Stimulated activated CD8-positive, alpha-beta memory T cell treated with anti-CD3 and anti-CD28 coated beads, Interleukin-4, amount 100 ng/mL, for 48 hours (primary cell): ENCODE data around the gene CCDC60.

ENCODE experiments used
- DNase-seq: peaks from one replicate; pipeline ENCODE4 v3.0.0-alpha.2; 2020

The CCDC60 gene

DNA sequence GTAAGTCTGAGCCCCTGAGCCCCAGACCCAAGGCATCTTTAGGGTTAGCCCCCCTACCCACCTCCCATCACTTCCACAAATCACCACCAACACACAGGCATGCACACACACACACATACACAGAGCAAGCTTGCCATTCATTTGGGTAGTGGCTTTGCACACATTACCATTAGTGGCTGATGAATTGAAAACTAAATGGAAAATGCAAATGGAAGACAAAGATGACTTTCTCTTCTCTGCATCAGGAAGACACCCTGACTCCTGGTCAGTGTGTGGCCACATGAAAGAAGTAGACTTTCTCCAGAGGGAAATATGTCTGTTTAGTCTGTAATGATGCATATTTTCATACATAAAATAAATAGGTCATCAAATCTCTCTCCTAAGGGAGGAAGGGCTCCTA, 55.2 kb downstream of the CCDC60 start:
- DNase-seq: no peak

DNA sequence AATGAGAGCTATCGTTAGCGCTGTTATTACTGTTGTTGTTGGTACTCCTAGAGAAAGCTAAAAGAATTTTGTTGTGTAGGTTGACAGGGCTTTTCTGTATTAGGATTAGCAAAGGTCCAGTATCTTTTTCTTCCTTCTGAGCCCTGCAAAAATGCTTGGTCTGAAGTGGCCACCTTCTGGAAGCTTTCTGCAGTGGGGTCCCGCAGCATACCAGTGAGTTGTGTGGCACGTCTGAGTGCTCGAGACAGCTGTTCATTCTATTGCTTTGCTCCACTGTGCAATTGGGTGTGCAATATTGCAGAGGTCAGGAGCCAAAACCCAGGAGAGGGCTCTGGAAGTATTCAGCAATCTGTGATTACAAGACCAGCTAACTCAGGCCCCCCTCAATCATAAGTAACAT, 57.1 kb downstream of the CCDC60 start:
- no peak for DNase-seq

DNA sequence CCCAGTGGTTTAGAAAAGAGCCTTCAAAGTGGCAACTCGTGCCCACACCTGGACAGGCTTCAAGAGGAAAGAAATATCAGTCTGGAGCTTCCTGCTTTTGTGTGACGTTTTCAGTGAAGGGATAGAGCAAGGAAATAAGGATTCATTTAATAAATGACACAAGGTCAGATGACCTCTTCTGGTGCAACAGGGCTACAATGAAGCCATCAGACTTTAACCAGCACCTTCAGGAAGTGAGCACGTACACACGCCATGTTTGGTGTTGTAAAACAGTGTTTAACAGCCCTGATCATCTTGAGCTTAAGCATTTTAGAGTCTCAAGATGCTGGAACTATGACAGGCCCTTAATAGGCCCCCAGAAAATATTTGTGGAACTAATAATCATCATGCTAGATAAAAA, 59.1 kb downstream of the CCDC60 start:
- DNase-seq: no peak

DNA sequence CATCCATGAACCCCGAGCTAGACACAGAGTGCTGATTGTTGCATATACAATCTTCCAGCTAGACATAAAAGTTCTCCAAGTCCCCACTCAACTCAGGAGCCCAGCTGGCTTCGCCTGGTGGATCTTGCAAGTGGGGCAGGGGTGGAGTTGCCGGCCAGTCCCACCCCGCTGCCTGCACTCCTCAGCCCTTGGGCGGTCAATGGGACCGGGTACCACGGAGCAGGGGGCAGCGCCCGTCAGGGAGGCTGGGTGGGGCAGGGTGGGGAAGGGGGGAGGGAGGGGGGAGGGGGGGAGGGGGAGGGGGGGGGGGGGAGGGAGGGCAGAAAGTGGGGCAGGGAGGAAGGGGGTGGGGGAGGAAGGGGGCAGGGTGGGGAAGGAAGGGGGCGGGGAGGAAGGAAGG, 63.0 kb downstream of the CCDC60 start:
- no peak for DNase-seq

DNA sequence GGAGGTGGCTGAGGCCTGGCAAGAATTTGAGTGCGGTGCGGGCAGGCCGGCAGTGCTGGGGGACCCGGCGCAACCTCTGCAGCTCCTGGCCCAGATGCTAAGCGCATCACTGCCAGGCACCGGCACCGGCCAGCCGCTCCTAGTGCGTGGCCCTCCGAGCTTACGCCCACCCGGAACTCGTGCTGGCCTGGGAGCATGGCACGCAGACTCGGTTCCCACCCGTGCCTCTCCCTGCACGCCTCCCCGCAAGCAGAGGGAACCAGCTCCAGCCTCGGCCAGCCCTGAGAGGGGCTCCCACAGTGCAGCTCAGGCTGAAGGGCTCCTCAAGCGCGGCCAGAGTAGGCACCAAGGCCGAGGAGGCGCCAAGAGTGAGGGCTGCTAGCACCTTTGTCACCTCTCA, 63.7 kb downstream of the CCDC60 start:
- no peak for DNase-seq

DNA sequence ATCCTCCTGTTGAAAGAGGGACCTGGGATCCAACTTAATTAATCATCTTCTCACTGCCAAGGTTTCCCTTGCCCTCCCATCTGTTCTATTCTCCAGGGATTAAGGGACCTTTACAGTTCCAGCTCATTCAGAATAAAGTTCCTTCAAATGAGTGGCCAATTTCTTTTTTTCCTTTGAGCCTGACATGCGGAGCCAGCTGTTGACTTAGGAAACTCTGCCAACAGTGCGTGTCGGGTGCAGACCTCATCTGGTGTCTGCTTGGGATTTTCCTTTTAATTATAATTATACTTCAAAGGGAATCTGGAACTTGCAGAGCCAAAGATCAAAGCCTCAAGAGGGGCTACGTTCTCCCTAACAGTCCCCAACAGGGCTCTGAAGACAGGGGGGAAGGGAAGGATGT, 64.8 kb downstream of the CCDC60 start:
- no peak for DNase-seq

DNA sequence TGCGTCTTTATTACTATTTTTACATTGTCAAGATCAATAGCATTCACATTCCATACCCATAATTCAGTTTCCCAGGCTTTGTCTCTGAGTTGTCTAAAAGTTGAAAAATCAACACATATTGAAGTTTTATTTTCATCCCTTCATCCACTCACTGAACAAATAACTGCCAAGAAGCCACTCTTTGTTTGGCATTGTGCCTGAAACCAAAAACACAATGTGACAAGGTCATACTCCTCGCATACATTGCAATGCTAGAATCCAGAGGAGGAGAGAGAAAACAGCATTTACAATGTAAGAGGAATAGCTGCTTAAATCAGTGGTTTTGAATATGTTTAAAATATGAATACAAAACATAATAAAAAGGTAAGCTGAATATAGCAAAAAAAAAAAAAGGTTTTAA, 71.8 kb downstream of the CCDC60 start:
- DNase-seq: no peak

DNA sequence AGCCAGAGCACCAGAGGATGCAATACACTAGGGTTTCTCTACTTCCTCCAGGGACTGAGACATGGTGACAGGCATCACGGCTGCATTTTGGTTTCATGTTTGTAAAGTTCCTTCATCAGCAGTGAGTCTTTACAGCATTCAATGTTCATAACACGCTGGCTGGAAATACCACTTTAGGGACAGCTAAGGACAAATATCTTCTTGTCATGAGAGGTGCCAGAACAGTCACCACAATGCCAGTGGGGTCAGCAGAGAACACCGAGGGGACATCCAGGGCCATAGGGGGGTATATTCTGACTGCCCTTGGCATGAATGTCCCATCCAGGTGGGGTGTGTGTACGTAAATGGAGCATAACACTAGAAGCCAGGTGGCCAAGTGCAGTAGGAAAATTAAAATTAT, 72.3 kb downstream of the CCDC60 start:
- DNase-seq: no peak

DNA sequence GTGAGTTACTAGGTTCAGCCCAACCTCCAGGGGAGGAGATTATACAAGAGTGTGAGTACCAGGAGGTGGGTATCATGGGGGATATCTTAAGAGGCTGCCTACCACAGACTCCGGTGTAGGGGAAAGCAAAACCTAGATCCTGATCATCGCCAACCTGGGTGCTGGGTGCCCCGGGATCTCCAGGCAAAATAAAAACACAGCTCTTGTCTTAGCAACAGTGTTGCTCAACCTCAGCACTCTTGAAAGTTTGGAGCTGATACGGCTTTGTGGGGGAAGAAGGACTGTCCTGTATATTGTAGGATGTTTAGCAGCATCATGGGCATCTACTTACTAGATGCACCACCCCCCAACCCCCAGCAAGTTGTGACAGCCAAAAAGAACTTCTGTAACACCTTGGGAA, 74.5 kb downstream of the CCDC60 start:
- no peak for DNase-seq

DNA sequence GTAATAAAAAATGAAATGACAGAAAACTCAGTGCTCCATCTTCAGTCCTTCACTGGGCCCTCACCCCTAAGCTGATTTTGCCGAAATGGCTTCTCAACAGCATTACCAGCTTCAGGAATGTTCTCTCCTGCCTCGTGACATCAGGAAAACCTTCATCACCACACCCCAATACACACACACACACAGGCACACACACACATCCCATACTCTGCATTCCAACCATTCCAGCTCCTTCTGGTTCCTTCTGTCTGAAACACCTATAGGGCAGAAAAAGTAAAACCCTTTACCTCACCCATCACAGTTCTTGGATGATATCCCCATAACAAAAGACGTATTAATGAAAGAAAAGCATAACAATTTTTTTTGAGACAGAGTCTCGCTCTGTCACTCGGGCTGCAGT, 75.9 kb downstream of the CCDC60 start:
- DNase-seq: no peak

DNA sequence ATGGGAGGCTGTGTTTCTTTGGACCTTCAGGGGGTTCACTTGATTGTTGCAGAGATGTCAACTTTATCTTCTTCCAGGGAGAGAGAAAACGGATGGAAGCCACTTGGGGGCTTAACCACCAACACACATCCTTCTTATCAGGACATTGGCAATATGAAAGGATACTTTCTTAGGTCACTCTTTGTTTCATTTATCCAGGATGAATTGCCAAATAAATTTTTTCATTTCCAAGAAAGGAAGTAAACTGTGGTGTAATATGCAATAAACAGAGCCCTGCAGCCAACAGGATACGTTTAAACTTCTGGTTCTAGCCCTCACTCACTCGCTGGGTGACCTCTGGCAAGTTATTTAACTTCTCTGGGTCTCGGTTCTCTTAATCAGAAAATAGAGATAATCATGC, 77.8 kb downstream of the CCDC60 start:
- DNase-seq: no peak

DNA sequence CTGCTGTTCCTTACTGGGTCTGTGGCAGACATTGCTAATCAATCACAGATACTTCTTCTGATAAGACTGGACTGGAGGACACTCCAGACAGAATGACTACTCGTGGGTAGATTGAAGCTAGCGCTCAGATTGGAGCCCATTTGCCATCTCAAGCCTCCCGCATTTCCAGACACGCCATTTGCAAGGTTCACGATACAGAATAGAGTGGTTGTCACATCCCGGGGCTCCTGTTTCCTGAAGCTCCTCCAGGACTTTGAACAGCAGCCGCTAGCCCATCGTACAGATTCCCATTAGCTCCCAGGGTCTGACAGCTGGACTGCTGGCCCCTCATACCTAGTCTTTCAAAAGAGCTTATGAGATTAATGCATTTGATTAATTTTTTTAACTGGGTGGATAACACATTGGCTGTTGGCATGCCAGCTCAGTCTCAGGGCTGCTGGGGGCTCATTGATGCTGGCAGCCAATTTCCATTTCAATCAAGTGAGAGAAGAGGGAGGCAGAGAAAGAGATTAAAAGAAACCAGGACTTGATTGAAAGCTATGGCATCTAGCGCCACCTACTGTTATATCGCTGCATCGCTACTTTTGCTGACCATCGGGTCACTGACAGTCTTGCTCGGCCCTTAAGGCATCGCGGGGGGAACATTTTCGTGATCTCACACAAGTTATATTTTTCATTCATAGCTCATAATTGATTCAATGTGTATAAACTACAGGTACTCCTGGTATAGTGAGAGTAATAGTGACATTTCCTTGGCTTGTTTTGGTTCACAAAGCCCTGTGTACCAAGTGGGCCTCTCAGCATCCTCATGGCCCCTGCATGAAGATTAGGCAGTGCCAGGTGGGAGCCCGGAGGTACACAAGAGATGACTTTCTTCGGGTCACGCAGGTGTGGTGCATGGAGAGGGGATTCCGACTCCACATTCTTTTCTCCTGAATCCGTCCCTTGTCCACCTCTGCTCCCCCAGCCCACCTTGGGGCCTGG, 78.6 kb downstream of the CCDC60 start:
- DNase-seq: peak; percentile 75

DNA sequence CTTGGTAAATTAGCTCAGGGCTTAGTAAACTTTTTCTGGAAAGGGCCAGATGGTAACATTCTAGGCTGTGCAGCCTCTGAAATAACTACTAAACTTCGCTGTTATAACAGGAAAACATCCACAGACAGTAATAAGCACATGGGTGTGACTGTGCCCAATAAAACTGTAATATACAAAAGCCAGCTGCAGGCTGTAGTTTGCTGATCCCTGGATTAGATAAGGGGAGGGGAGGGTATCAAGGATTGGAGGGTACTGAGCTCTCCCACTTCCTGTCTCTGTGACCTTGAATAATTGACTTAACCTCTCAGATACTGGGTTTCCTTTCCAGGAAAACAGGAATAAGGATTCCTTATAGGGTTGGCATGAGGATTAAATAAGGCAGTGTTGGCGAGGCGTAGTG, 81.2 kb downstream of the CCDC60 start:
- no peak for DNase-seq

DNA sequence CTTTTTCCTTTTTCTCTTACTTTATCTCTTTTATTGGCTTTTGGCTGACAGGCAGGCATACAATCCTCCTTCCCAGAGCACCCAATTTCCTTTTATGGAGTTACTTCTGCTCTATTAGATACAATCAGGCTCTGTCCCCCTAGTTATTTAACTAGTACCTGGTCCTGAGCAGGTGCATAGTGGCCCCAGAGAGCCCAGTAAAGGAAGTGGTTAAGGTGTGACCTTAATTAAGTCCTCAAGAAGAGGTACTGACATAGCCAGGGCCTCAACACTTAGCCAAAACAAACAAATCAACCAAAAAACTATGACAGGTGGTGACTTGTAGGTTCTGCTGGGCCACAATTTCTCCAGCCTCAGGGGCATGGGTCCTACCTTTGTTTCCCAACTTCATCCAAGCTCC, 82.9 kb downstream of the CCDC60 start:
- no peak for DNase-seq

DNA sequence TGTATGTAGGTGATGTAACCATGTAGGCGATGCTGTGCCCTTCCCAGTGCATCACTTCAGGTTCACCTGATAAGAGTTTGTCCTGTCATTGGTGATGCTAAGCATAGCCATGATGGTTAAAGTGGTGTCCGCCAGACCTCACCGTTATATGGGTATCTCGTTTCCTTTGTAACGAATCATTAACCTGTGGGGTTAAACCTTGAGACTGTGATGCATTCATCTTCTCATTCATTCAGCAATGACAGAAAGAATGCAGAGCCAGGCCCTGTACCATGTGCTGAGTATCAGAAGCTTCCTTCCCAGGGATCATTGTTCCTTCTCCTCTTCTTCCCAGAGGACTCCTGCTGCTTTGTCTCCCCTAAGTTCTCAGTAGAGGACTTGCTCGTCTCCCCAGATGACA, 84.9 kb downstream of the CCDC60 start:
- DNase-seq: no peak

DNA sequence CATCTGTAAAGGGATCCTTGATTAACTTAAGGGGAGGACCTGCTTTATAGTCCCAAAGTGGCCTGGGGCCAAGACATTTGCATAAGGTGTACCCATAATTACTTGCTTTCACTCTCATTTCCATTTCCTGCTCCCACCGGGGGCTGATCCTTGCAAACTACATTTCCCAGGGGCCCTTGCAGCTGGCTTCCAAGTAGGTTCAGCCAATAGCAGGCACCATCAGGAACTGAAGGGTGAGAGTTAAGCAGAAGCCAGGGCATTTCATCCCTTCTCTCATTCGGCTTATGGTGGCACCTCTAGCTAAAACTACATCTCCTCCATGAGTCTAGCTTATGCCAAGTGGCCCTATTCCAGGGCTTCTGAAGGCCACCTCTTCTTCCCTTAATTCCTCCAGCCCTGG, 88.8 kb downstream of the CCDC60 start:
- DNase-seq: no peak

DNA sequence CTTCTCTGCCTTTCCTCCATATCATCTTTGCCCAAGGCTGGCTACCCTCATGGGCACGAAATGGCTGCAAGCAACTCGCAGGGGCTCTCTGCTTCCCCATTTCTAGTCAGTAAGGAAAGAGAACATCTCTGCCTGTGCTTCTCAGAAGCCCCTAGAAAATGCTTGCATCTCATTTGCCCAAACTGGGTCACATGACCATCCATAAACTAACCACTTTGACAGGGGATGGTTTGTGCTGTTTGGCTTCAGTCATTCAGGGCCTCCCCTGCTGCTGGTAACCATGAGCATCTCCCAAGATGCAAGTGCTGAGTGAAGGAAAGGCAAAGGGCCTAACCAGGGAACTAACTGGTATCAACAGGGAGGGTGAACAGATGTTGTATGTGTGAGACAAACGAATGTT, 91.1 kb downstream of the CCDC60 start:
- DNase-seq: no peak

DNA sequence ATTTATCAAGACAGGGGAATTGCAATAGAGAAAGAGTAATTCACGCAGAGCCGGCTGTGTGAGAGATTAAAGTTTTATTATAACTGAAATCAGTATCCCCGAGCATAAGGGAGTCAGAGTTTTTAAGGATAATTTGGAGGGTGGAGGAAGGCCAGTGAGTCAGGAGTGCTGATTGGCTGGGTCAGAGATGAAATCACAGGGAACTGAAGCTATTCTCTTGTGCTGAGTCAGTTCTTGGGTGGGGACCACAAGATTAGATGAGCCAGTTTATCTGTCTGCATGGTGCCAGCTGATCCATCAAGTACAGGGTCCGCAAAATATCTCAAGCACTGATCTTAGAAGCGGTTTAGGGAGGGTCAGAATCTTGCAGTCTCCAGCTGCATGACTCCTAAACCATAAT, 96.6 kb downstream of the CCDC60 start:
- no peak for DNase-seq

DNA sequence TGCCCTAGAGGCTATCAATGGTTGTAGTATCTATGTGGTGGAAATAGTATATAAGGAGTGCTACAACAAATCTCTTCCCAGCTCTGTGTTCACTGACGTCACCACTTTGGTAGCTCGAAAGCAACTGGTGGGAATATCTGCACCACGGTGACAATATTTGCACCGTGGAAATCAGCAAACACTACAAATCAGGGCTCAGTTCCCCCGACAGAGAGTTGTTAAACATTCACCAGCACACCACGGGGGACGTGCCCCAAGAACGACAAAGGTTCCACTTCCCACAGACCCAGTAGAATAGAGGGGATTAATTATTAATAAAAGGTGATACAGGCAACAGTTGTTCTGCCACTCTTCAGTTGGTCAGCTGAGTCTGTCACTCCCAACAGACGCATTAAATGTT, 98.4 kb downstream of the CCDC60 start:
- DNase-seq: no peak

DNA sequence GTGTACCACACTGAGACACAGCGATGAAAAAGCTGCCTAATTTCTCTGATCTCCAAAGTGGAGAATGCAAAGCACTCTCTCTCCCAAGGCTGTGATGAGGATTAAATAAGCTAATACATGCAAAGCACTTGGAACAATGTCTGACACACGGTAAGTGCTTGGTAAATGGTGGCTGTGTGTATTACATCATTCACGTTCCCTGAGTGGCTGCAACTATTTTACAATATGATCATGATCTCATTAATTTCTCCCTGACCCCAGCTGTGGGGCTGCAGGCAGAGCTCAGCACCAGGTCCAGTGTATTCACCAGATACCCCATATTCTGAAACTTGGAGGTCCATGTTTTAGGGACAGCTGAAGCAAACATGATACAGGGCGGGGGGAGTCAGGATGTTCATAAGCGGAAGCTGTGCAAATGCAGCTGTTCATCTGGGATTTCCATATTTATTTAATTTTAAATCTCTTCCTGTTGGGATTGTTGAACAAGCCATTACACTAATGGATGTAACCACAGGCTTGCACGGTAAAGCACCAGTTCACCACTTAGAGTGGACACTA, 106.4 kb downstream of the CCDC60 start:
- DNase-seq: no peak

DNA sequence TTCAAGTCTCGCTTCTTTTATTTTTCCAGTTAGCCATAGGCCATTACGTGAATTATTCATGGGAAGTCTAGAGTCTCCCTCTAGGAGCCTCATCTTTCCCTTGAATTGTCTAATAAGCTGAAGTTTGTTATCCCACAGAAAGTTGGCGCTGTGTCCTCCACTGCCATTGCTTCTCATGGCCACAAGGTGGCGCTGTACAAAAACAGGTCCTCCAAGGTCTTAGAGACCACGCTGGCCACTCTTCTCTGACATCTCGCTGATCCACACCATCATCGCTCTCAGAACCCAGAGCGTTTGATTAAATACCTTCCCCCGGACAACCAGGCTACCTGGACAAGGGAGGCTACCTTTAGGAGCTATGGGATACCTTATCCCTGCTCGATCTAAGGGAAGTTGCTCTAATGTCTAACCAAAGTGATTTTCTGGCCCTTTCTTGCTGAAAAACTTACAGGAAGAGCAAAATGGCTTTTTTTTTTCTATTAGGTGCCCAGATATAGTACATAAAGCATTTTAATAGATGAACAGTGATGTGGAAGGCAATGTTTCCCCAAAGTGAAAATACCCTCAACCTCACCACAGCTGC, 110.0 kb downstream of the CCDC60 start:
- peak; percentile 57 for DNase-seq

DNA sequence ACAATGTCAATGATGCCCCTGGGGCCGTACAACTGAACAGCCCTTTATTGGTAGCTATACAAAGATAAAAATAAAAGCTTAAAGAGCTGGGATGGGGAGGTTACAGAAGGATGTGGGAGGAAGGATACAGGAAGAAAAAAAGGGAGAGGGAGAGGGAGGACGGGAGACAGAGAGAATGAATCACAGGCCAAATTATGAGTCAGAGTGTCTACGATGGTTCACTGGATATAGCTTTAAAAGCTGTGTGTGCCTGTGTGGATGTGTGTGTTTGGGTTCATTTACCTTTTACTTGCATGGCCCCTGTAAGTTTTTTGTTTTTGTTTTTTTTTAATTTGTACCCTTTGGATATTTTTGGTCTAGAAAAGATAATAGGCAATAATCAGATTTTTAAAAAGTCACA, 111.9 kb downstream of the CCDC60 start:
- DNase-seq: no peak

DNA sequence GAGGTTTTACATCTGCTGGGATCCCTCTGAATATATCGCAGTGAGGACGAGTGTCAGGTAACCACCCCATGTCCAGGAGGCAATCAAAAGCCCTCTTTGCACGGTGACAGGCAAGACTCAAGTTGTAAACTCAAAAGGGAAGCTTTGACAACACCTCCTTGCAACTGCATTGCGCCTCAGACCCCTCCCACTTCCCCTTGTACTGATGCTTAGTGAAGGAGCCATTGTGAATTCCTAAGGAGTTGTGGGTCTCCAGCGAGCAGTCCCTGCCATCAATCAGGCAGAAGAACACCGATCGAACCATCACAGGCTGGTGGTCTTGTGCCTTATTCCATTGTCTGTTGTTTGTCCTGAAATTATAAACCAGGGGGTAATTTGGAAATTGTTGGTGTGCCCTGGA, 112.6 kb downstream of the CCDC60 start:
- no peak for DNase-seq

DNA sequence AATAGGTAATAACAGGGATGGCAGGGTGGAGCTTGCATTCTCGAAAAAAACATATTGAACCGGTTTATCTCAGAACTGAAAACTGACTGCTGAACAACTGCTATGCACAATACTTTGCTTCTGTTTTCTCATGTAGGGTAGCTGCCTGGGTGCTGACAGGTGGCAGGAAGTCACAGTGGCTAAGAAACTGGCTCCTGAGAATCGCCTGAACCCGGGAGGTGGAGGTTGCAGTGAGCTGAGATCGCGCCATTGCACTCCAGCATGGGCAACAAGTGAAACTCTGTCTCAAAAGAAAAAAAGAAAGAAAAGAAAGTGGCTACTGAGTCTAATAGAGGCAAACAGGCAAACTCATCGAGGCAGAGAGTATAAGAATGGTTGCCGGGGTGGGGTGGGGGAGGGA, 113.1 kb downstream of the CCDC60 start:
- no peak for DNase-seq
